Activated B cell treated with CpG ODN at 0.5 μM for 24 hours (primary cell): Measurements from ENCODE around the gene SHLD1. TPM values are rescaled to one million over a fixed set of nuclear protein-coding genes. Genes with fewer than 3 reads are reported as not detected.

ENCODE experiments used
- ATAC-seq: fragments of 200-7000 bp; cut with Tn5 transposase; one replicate; pipeline ENCODE4 v1.10.0; 2021; ENCODE audit warnings: low read depth, mild to moderate bottlenecking, moderate library complexity
- CTCF ChIA-PET: fragments of 350-600 bp; sonication (Branson Sonifier 250); formaldehyde crosslinking; loops from one replicate; lab custom pipeline; 2021; ENCODE audit warnings: antibody characterized with exemption; lab: Charles Lee
- POLR2A ChIA-PET: fragments of 350-600 bp; sonication (Branson Sonifier 250); formaldehyde crosslinking; loops from one replicate; lab custom pipeline; 2021; ENCODE audit warnings: antibody characterized with exemption; lab: Charles Lee
- DNase-seq: peaks from one replicate; pipeline ENCODE4 v3.0.0; 2022
- H3K27ac Mint-ChIP-seq: one replicate; pipeline ENCODE4 v1.8.0; 2020; ENCODE audit warnings: mixed read lengths
- H3K27me3 Mint-ChIP-seq: one replicate; pipeline ENCODE4 v1.8.0; 2021; ENCODE audit warnings: mixed read lengths
- H3K36me3 Mint-ChIP-seq: one replicate; pipeline ENCODE4 v1.8.0; 2021; ENCODE audit warnings: low read depth, mixed read lengths
- H3K4me1 Mint-ChIP-seq: one replicate; pipeline ENCODE4 v1.8.0; 2021; ENCODE audit warnings: mixed read lengths
- H3K4me3 Mint-ChIP-seq: one replicate; pipeline ENCODE4 v1.8.0; 2020; ENCODE audit warnings: mild to moderate bottlenecking, mixed read lengths
- H3K9me3 Mint-ChIP-seq: one replicate; pipeline ENCODE4 v1.8.0; 2020; ENCODE audit warnings: mixed read lengths
- CTCF ChIP-seq: fragments of 200-600 bp; IDR thresholded peaks from one replicate; pipeline ENCODE4 v1.8.0; 2022; ENCODE audit warnings: antibody characterized with exemption, mild to moderate bottlenecking
- intact Hi-C: fragments of 100-400 bp; cut with micrococcal nuclease; formaldehyde crosslinking; loops from one replicate; pipeline ENCODE4 v1.15.1; 2024
- total RNA-seq: library from RNA; stranded (reverse); gene quantifications from 2 replicates; pipeline ENCODE4 v1.2.3, GENCODE V29; 2022

SHLD1 gene
- total RNA-seq, 1 donor from 2014 or later = 15.0 TPM

GRCh38 chr20:5770231-5770986, 20.2 kb downstream of the SHLD1 start:
- DNase-seq (no peak), ATAC-seq (peak; percentile 27)
- Mint-ChIP-seq H3K36me3 (peaks cover 42% of the 10 kb centered on the region), H3K27ac (peak overlapping the region; percentile 79), H3K4me3 (peak overlapping the region; percentile 26), H3K27me3 (no peaks in the 10 kb centered on the region), H3K9me3 (no peaks in the 10 kb centered on the region), H3K4me1 (peaks cover 81% of the 10 kb centered on the region)
- intact Hi-C loops = loop anchor here (1.0 to 5.0 kb wide), 3 partner anchors 20 to 183 kb away; partner anchors contain the start of gene SHLD1
- TF ChIP-seq CTCF = no peak
- POLR2A ChIA-PET = interaction anchor here (0.7 to 1.3 kb wide), 4 partner anchors 28 to 201 kb away, joined by 3 to 7 read pairs (median 4); no protein-coding TSS in a partner anchor
- CTCF ChIA-PET = interaction anchor here (0.7 to 1.6 kb wide), 3 partner anchors 17 to 201 kb away, joined by 3 to 7 read pairs (median 4); no protein-coding TSS in a partner anchor

DNA sequence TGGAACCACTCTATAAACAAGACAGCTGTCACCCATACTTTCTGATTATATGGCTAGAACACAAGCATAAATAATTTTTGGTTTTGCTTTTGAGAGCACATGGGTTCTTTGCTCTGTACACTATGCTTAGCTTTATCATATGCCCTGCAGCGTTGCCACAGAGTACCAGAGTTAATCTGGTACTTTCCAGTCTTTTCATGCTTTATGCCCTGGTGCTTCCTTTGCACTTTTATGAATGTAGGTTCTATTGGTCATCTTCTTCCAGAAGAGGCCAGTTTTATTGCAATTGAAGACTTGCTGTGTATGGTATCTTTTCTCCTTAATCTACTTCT, 20.8 kb downstream of the SHLD1 start:
- ChIA-PET CTCF (interaction anchor here (0.7 to 1.6 kb wide), 3 partner anchors 17 to 201 kb away, joined by 3 to 7 read pairs (median 4); no protein-coding TSS in a partner anchor), POLR2A (interaction anchor here (0.7 to 1.3 kb wide), 4 partner anchors 27 to 202 kb away, joined by 3 to 7 read pairs (median 4); no protein-coding TSS in a partner anchor)
- H3K9me3 Mint-ChIP-seq = no peaks in the 10 kb centered on the region
- H3K4me1 Mint-ChIP-seq = peaks cover 79% of the 10 kb centered on the region
- TF ChIP-seq CTCF = no peak
- H3K36me3 Mint-ChIP-seq = peaks cover 45% of the 10 kb centered on the region
- H3K4me3 Mint-ChIP-seq = peak overlapping the region; percentile 26
- no peaks in the 10 kb centered on the region for H3K27me3 Mint-ChIP-seq
- peak overlapping the region; percentile 79 for H3K27ac Mint-ChIP-seq
- intact Hi-C loops = loop anchor here (1.0 to 5.0 kb wide), 3 partner anchors 21 to 184 kb away; partner anchors contain the start of gene SHLD1
- ATAC-seq (peak; percentile 88), DNase-seq (no peak)

DNA sequence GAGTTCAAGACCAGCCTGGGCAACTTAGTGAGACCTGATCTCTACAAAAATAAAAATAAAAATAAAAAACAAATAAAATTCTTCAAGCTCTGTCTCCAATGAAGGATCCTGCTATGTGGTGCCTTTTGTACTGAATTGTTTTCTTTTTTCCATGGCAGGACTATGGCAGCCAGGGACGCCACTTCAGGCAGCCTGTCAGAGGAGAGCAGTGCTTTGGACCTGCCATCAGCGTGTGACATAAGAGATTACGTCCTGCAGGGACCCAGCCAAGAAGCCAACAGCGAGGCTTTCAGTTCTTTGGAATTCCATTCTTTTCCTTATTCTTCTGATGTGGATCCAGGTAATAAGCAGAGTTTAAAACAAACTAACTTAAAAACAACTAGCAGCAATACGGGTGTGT, 22.5 kb downstream of the SHLD1 start:
- H3K27ac Mint-ChIP-seq = peak overlapping the region; percentile 54
- no peak for TF ChIP-seq CTCF

GRCh38 chr20:5773589-5773988, 23.4 kb downstream of the SHLD1 start:
- Mint-ChIP-seq H3K4me3 (no peak overlapping the region), H3K36me3 (peaks cover 40% of the 10 kb centered on the region), H3K27me3 (no peaks in the 10 kb centered on the region), H3K4me1 (peaks cover 57% of the 10 kb centered on the region), H3K9me3 (no peaks in the 10 kb centered on the region), H3K27ac (peak overlapping the region; percentile 41)
- no peak for TF ChIP-seq CTCF
- ChIA-PET CTCF (interaction anchor here (1.1 kb wide), 1 partner anchor 204 kb away, joined by 7 read pairs; no protein-coding TSS in a partner anchor), POLR2A (no interaction called here)
- DNase-seq (no peak), ATAC-seq (no peak)
- intact Hi-C loops = loop anchor here (5.0 kb wide), 1 partner anchor 186 kb away; no protein-coding TSS in a partner anchor

More for the DNA sequence above, 22.5 kb downstream of the SHLD1 start:
- intact Hi-C loops = loop anchor here (5.0 kb wide), 1 partner anchor 185 kb away; no protein-coding TSS in a partner anchor
- Mint-ChIP-seq H3K9me3 (no peaks in the 10 kb centered on the region), H3K36me3 (peaks cover 43% of the 10 kb centered on the region), H3K4me3 (no peak overlapping the region), H3K27me3 (no peaks in the 10 kb centered on the region), H3K4me1 (peaks cover 63% of the 10 kb centered on the region)
- ChIA-PET POLR2A (interaction anchor here (0.5 kb wide), 1 partner anchor 126 kb away, joined by 4 read pairs; no protein-coding TSS in a partner anchor), CTCF (interaction anchor here (0.6 to 1.1 kb wide), 2 partner anchors 15 to 203 kb away, joined by 3 to 7 read pairs; no protein-coding TSS in a partner anchor)
- DNase-seq = no peak
- no peak for ATAC-seq

DNA sequence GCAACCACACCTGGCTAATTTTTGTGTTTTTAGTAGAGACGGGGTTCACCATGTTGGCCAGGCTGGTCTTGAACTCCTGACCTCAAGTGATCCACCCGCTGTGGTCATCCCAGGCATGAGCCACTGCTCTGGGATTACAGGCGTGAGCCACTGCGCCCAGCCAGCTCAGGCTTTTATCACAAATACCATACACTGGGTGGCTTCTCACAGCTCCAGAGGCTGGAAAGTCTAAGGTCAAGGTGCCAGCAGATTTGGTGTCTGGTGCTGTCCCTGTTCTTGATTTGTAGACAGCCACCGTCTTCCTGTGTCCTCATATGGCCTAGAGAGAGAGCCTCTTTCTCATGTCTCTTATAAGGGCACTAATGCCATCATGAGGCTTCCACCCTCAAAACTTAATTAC, 25.9 kb downstream of the SHLD1 start:
- H3K36me3 Mint-ChIP-seq = peaks cover 53% of the 10 kb centered on the region

More for the DNA sequence above, 25.9 kb downstream of the SHLD1 start:
- Mint-ChIP-seq H3K27me3 (no peaks in the 10 kb centered on the region), H3K4me1 (peaks cover 35% of the 10 kb centered on the region), H3K27ac (no peak overlapping the region), H3K9me3 (no peaks in the 10 kb centered on the region), H3K4me3 (no peak overlapping the region)
- ATAC-seq (no peak), DNase-seq (no peak)
- intact Hi-C loops = no loop called here
- no peak for TF ChIP-seq CTCF
- POLR2A ChIA-PET = interaction anchor here (1.6 kb wide), 1 partner anchor 195 kb away, joined by 3 read pairs; no protein-coding TSS in a partner anchor
- CTCF ChIA-PET = no interaction called here
